Measurements from ENCODE around the gene TMEM39A.

Gene TMEM39A

DNA sequence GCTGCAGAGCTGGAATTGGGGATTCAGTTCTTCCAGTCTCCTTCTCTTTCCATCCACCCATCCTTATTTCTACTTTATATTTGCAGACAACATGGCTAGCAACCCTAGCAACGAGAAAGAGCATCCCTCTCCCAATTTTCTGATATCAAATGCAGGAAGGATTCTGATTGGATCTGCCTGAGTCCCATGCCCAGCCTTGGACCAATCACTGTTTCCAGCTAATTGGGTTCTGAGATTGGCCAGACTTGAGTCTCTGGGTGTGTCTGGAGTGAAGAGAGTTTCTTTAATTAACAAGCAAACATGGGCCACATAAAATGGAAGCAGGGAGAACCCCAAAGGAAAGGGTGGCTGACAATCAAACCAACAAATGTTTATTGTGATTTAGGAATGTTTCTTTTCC lies 60.6 kb downstream of the TMEM39A start:
- H3K4me1 ChIP-seq (ENCODE audit: control insufficient read depth, insufficient read depth, low read length), result peaks cover 13% of the 10 kb centered on the region
- no peak overlapping the region for H3K27ac ChIP-seq (ENCODE audit: insufficient read depth, low read depth, low read length, poor library complexity, severe bottlenecking)
- no peaks in the 10 kb centered on the region for H3K27me3 ChIP-seq (ENCODE audit: control insufficient read depth, insufficient read depth, low read length, poor library complexity, severe bottlenecking)
- no peaks in the 10 kb centered on the region for H3K36me3 ChIP-seq (ENCODE audit: control insufficient read depth, insufficient read depth, low read length)
- WGBS, 2 experiments, result 89 to 100% methylated on average over 1 of the region's 1 CpG
- H3K9me3 ChIP-seq (ENCODE audit: control insufficient read depth, low read length), result no peaks in the 10 kb centered on the region
- no peak overlapping the region for H3K4me3 ChIP-seq (ENCODE audit: insufficient read depth, low read depth, low read length)

DNA sequence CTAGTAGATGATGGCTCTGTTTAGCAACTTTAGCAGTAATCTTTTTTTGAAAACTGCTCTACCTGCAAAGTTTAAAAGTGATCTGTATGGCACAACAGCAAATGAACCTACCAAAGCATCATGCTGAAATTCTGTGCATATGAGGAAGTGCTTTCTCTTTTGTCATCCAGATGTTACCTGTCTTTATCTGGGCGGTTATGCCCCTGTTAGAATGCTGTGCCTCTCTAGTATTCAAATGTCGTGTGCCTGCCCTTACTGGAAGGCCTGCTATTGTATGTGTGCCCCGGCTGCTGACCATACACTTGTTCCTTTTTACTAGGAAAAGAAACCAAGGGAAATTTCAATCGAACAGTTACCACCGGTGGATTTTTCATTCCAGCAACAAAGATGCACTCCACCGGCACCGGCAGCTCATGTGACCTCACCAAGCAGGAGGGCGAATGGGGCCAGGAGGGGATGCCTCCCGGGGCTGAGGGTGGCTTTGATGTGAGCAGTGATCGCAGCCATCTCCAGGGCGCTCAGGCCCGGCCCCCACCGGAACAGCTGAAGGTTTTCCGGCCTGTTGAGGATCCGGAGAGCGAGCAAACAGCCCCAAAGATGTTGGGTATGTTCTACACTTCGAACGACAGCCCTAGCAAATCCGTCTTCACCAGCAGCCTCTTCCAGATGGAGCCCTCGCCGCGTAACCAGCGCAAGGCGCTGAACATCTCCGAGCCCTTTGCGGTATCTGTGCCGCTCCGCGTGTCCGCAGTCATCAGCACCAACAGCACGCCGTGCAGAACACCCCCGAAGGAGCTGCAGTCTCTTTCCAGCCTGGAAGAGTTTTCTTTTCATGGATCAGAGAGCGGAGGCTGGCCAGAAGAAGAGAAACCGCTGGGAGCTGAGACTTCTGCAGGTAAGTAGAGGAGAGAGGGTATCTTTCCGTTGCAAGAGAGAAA lies 61.6 kb downstream of the TMEM39A start:
- no peak overlapping the region for H3K4me3 ChIP-seq (ENCODE audit: insufficient read depth, low read depth, low read length)
- 86 to 87% methylated on average over 36 of the region's 36 CpGs for WGBS, 2 experiments
- no peaks in the 10 kb centered on the region for H3K36me3 ChIP-seq (ENCODE audit: control insufficient read depth, insufficient read depth, low read length)
- H3K4me1 ChIP-seq (ENCODE audit: control insufficient read depth, insufficient read depth, low read length), result peaks cover 13% of the 10 kb centered on the region
- no peaks in the 10 kb centered on the region for H3K9me3 ChIP-seq (ENCODE audit: control insufficient read depth, low read length)
- no peak overlapping the region for H3K27ac ChIP-seq (ENCODE audit: insufficient read depth, low read depth, low read length, poor library complexity, severe bottlenecking)
- no peaks in the 10 kb centered on the region for H3K27me3 ChIP-seq (ENCODE audit: control insufficient read depth, insufficient read depth, low read length, poor library complexity, severe bottlenecking)

DNA sequence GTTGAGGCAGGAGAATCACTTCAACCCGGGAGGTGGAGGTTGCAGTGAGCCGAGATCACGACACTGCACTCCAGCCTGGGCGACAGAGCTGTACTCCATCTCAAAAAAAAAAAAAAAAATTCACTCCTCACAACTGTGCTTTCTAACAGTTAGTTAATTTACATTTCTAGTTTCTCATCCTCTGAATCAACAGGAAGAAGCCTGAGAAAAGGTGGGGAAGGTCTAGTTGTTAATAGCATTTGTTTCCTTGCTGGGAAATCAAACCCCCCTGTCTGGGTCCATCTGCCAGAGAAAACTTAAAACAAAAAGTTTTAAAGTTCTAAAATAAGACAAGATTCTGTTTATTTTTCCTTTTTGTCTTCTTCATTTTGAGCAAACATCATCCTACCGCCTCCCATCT lies 62.3 kb downstream of the TMEM39A start:
- WGBS, 2 experiments, result 91 to 93% methylated on average over 4 to 5 of the region's 5 CpGs
- no peak overlapping the region for H3K4me3 ChIP-seq (ENCODE audit: insufficient read depth, low read depth, low read length)
- H3K4me1 ChIP-seq (ENCODE audit: control insufficient read depth, insufficient read depth, low read length), result peaks cover 13% of the 10 kb centered on the region
- no peak overlapping the region for H3K27ac ChIP-seq (ENCODE audit: insufficient read depth, low read depth, low read length, poor library complexity, severe bottlenecking)
- H3K9me3 ChIP-seq (ENCODE audit: control insufficient read depth, low read length), result no peaks in the 10 kb centered on the region
- H3K36me3 ChIP-seq (ENCODE audit: control insufficient read depth, insufficient read depth, low read length), result no peaks in the 10 kb centered on the region
- no peaks in the 10 kb centered on the region for H3K27me3 ChIP-seq (ENCODE audit: control insufficient read depth, insufficient read depth, low read length, poor library complexity, severe bottlenecking)

DNA sequence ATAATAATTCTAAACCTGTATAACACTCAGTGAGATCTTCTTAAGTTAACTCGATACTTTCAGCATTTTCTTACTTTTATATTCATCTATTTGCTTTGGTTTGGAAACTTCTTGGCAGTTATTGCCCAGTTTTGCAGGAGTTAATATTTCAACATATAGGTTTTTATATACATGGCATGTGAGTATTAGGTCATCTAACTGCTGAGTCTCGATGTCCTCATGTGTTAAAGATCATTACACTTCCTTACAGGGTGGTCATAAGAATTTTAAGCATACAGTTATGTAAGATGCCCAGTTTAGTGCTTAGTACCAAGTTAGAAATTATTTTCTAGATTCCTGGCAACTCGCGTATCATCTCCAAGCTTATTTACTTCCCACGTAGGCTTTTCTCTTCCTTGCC lies 62.9 kb downstream of the TMEM39A start:
- Histone ChIP-seq H3K9me3 (ENCODE audit: control insufficient read depth, low read length) (no peaks in the 10 kb centered on the region), H3K27ac (ENCODE audit: insufficient read depth, low read depth, low read length, poor library complexity, severe bottlenecking) (no peak overlapping the region), H3K4me1 (ENCODE audit: control insufficient read depth, insufficient read depth, low read length) (peaks cover 13% of the 10 kb centered on the region), H3K4me3 (ENCODE audit: insufficient read depth, low read depth, low read length) (no peak overlapping the region), H3K36me3 (ENCODE audit: control insufficient read depth, insufficient read depth, low read length) (no peaks in the 10 kb centered on the region), H3K27me3 (ENCODE audit: control insufficient read depth, insufficient read depth, low read length, poor library complexity, severe bottlenecking) (no peaks in the 10 kb centered on the region)
- WGBS, 2 experiments, result 89 to 96% methylated on average over 5 of the region's 5 CpGs

DNA sequence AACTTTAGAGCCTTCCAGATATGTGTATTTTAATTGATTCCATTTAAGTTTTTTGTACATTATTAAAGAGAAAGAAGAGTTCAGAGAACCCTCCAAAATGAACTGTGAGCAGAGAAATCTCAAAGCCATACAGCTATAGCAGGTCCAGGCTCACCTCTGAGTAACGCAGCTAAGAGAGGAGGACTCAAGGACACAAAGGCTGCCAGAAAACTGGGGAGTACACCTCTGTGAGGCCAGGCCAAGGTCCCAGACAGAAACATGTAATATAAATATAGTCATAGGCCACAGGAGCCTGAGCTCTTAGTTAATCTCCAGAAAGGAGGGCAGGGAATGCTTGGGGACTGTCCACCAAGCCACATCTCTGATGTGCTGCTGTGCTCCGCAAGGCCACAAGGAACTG lies 66.5 kb downstream of the TMEM39A start:
- Histone ChIP-seq H3K4me3 (ENCODE audit: insufficient read depth, low read depth, low read length) (no peak overlapping the region), H3K36me3 (ENCODE audit: control insufficient read depth, insufficient read depth, low read length) (no peaks in the 10 kb centered on the region), H3K9me3 (ENCODE audit: control insufficient read depth, low read length) (no peaks in the 10 kb centered on the region), H3K27ac (ENCODE audit: insufficient read depth, low read depth, low read length, poor library complexity, severe bottlenecking) (no peak overlapping the region), H3K4me1 (ENCODE audit: control insufficient read depth, insufficient read depth, low read length) (peaks cover 6% of the 10 kb centered on the region), H3K27me3 (ENCODE audit: control insufficient read depth, insufficient read depth, low read length, poor library complexity, severe bottlenecking) (no peaks in the 10 kb centered on the region)
- WGBS, 2 experiments, result 96 to 98% methylated on average over 2 of the region's 2 CpGs

DNA sequence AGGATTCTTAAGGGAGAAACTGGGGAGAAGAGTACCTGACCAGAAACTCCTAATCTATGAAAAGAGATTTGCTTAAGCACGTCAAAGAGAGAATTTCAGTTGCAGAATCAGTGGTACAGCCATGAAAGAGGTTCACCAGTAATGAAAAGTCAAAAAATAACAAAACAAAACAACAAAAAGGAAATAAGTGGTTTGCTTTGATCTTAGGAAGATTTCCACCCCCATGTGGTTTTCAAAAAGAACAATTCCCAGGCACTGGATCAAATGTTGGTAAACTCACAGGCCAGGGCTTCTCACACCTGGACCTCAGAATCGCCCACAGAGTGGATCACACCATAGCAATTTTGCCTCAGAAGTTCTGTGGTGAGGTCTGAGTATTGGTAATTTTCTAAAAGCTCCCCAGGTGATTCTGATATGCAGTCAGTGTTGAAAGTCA lies 67.5 kb downstream of the TMEM39A start:
- no peaks in the 10 kb centered on the region for H3K36me3 ChIP-seq (ENCODE audit: control insufficient read depth, insufficient read depth, low read length)
- 90 to 100% methylated on average over 2 of the region's 2 CpGs for WGBS, 2 experiments
- no peaks in the 10 kb centered on the region for H3K9me3 ChIP-seq (ENCODE audit: control insufficient read depth, low read length)

DNA sequence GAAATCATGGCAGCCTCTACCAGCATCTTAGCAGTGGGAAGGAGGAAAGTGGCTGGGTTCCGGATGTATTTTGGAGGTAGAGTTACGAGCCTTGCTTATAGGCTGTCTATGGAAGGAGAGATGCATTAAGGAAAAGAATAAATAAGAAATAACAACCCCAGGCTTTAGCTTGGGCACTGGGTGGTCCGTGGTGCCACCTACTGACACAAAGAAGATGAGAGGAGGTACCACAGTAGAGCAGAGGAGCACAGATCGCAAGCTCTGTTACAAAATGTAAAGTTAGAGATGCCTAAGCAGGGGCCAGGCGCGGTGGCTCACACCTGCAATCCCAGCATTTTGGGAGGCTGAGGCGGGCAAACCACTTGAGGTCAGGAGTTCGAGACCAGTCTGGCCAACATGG lies 74.8 kb downstream of the TMEM39A start:
- H3K4me1 ChIP-seq (ENCODE audit: control insufficient read depth, insufficient read depth, low read length), result no peaks in the 10 kb centered on the region
- H3K27ac ChIP-seq (ENCODE audit: insufficient read depth, low read depth, low read length, poor library complexity, severe bottlenecking), result no peak overlapping the region
- H3K9me3 ChIP-seq (ENCODE audit: control insufficient read depth, low read length), result no peaks in the 10 kb centered on the region
- H3K36me3 ChIP-seq (ENCODE audit: control insufficient read depth, insufficient read depth, low read length), result no peaks in the 10 kb centered on the region
- H3K4me3 ChIP-seq (ENCODE audit: insufficient read depth, low read depth, low read length), result no peak overlapping the region
- 91 to 95% methylated on average over 8 of the region's 8 CpGs for WGBS, 2 experiments
- H3K27me3 ChIP-seq (ENCODE audit: control insufficient read depth, insufficient read depth, low read length, poor library complexity, severe bottlenecking), result no peaks in the 10 kb centered on the region

More for the DNA sequence above, 67.5 kb downstream of the TMEM39A start:
- Histone ChIP-seq H3K27ac (ENCODE audit: insufficient read depth, low read depth, low read length, poor library complexity, severe bottlenecking) (no peak overlapping the region), H3K27me3 (ENCODE audit: control insufficient read depth, insufficient read depth, low read length, poor library complexity, severe bottlenecking) (no peaks in the 10 kb centered on the region), H3K4me1 (ENCODE audit: control insufficient read depth, insufficient read depth, low read length) (no peaks in the 10 kb centered on the region), H3K4me3 (ENCODE audit: insufficient read depth, low read depth, low read length) (no peak overlapping the region)

DNA sequence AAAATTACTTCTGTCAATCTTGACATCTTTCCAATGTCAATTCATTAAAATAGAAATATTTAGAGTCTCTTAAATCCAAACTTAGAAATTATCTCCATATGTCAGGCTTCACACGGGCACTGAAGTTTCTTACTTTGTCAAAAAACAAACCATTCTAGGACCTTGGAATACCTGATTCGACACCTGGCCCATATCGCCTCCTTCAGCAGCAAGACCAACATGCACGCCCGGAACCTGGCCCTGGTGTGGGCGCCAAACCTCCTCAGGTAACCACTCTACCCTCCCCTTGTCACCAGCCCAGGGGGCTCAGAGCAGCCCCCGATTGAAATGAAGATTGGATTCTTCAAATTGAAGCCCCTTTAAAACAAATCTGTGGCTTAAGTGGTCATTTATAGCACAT lies 81.3 kb downstream of the TMEM39A start:
- no peaks in the 10 kb centered on the region for H3K36me3 ChIP-seq (ENCODE audit: control insufficient read depth, insufficient read depth, low read length)
- H3K9me3 ChIP-seq (ENCODE audit: control insufficient read depth, low read length), result no peaks in the 10 kb centered on the region
- no peaks in the 10 kb centered on the region for H3K4me1 ChIP-seq (ENCODE audit: control insufficient read depth, insufficient read depth, low read length)
- H3K4me3 ChIP-seq (ENCODE audit: insufficient read depth, low read depth, low read length), result no peak overlapping the region
- H3K27me3 ChIP-seq (ENCODE audit: control insufficient read depth, insufficient read depth, low read length, poor library complexity, severe bottlenecking), result no peaks in the 10 kb centered on the region
- H3K27ac ChIP-seq (ENCODE audit: insufficient read depth, low read depth, low read length, poor library complexity, severe bottlenecking), result no peak overlapping the region
- 94 to 95% methylated on average over 7 of the region's 7 CpGs for WGBS, 2 experiments

DNA sequence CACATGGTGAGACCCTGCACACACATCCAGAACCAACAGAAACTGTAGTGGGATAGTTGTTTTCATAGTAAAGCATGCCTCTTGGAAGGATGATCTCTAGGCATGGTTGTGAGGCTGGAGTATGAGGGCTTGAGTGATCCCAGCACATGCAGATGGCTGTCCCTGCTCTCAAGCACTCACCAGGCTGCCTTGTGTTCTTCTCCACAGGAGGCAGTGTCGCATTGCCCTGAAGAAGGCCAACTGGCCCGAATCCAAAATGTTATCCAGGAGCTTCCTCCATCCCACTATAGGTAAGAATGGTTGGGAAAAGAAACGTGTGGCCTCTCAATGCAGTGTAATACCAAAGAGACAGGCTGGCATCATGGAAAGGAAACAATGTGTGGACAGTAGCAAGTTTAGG lies 82.7 kb downstream of the TMEM39A start:
- WGBS, 2 experiments, result 62 to 84% methylated on average over 3 of the region's 3 CpGs
- Histone ChIP-seq H3K27me3 (ENCODE audit: control insufficient read depth, insufficient read depth, low read length, poor library complexity, severe bottlenecking) (no peaks in the 10 kb centered on the region), H3K4me3 (ENCODE audit: insufficient read depth, low read depth, low read length) (no peak overlapping the region), H3K4me1 (ENCODE audit: control insufficient read depth, insufficient read depth, low read length) (no peaks in the 10 kb centered on the region), H3K9me3 (ENCODE audit: control insufficient read depth, low read length) (no peaks in the 10 kb centered on the region), H3K27ac (ENCODE audit: insufficient read depth, low read depth, low read length, poor library complexity, severe bottlenecking) (no peak overlapping the region), H3K36me3 (ENCODE audit: control insufficient read depth, insufficient read depth, low read length) (no peaks in the 10 kb centered on the region)

All from ectodermal cell (in vitro differentiated cells).